ENCODE data around the gene SMCO2.

DNA sequence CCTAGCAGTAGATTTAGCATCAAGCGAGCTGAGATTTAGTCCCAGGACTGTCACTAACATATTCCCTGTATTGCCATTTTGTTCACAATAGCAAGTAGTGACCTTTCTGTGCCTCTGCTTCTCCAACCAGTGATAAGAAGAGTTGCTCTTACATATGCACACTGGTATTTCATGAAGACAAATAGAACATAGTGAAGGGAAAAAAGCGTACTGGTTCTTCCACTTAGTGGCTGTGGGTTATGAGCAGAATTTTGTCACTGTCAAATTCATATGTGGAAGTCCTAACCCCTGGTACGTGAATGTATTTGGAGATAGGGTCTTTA, 65.1 kb downstream of the SMCO2 start:
- TF ChIP-seq, protein P1, sequence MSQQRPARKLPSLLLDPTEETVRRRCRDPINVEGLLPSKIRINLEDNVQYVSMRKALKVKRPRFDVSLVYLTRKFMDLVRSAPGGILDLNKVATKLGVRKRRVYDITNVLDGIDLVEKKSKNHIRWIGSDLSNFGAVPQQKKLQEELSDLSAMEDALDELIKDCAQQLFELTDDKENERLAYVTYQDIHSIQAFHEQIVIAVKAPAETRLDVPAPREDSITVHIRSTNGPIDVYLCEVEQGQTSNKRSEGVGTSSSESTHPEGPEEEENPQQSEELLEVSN (IDR thresholded peaks at IDR 0.05): no peak
- TF ChIP-seq, protein P2, sequence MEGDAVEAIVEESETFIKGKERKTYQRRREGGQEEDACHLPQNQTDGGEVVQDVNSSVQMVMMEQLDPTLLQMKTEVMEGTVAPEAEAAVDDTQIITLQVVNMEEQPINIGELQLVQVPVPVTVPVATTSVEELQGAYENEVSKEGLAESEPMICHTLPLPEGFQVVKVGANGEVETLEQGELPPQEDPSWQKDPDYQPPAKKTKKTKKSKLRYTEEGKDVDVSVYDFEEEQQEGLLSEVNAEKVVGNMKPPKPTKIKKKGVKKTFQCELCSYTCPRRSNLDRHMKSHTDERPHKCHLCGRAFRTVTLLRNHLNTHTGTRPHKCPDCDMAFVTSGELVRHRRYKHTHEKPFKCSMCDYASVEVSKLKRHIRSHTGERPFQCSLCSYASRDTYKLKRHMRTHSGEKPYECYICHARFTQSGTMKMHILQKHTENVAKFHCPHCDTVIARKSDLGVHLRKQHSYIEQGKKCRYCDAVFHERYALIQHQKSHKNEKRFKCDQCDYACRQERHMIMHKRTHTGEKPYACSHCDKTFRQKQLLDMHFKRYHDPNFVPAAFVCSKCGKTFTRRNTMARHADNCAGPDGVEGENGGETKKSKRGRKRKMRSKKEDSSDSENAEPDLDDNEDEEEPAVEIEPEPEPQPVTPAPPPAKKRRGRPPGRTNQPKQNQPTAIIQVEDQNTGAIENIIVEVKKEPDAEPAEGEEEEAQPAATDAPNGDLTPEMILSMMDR (IDR thresholded peaks at IDR 0.05; ENCODE audit: control extremely low read depth in 1 of 3, insufficient read depth in 1 of 3, low read depth in 1 of 3, low read length in 3 of 3): no peak
- no peak for TF ChIP-seq TAF1 (IDR thresholded peaks at IDR 0.05; ENCODE audit: low read depth, low read length)
- no peak for TF ChIP-seq POLR2A (IDR thresholded peaks at IDR 0.05; ENCODE audit: control extremely low read depth in 1 of 2, low read depth in 2 of 2, low read length in 2 of 2)
- TF ChIP-seq, protein P3, sequence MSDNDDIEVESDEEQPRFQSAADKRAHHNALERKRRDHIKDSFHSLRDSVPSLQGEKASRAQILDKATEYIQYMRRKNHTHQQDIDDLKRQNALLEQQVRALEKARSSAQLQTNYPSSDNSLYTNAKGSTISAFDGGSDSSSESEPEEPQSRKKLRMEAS (IDR thresholded peaks at IDR 0.05): no peak
- TF ChIP-seq TCF12 (IDR thresholded peaks at IDR 0.05; ENCODE audit: low read depth, low read length): no peak
- TF ChIP-seq POLR2AphosphoS5 (IDR thresholded peaks at IDR 0.05; ENCODE audit: low read depth, low read length): no peak

Measured in H1 (cell line).